Natural killer cell treated with Interleukin-12 subunit alpha and Interleukin-12 subunit beta and Interleukin-15 and Interleukin-18, amount 100 ng/mL, for 72 hours (primary cell): ENCODE data around the gene SOCS1. TPM values are rescaled to one million over a fixed set of nuclear protein-coding genes. Genes with fewer than 3 reads are reported as not detected.

Source experiments
- ATAC-seq, 2 donors: fragments of 150-1000 bp; cut with Tn5 transposase in 1 of 2; sonication (Bioruptor Pico), chemical (Tn5 transposase) in 1 of 2; 2 replicates each; pipeline ENCODE4 v1.10.0; 2021
- DNase-seq: peaks from one replicate; pipeline ENCODE4 v3.0.0; 2022; ENCODE audit warnings: low spot score
- H3K27ac Mint-ChIP-seq, 2 donors: 1 replicate in 1 of 2; 2 replicates in 1 of 2; pipeline ENCODE4 v1.8.0; 2022; ENCODE audit warnings: mixed read lengths in 2 of 2, mild to moderate bottlenecking in 1 of 2, moderate library complexity in 1 of 2
- H3K27me3 Mint-ChIP-seq, 2 donors: 1 replicate in 1 of 2; 2 replicates in 1 of 2; pipeline ENCODE4 v1.8.0; 2022; ENCODE audit warnings: mixed read lengths in 2 of 2
- H3K36me3 Mint-ChIP-seq: one replicate; pipeline ENCODE4 v1.8.0; 2022; ENCODE audit warnings: mixed read lengths
- H3K4me1 Mint-ChIP-seq, 2 donors: 1 replicate in 1 of 2; 2 replicates in 1 of 2; pipeline ENCODE4 v1.8.0; 2022; ENCODE audit warnings: low read depth in 2 of 2, mixed read lengths in 2 of 2, mild to moderate bottlenecking in 1 of 2
- H3K4me3 Mint-ChIP-seq: one replicate; pipeline ENCODE4 v1.8.0; 2022; ENCODE audit warnings: mixed read lengths
- H3K9me3 Mint-ChIP-seq: 2 replicates; pipeline ENCODE4 v1.8.0; 2022; ENCODE audit warnings: mixed read lengths
- total RNA-seq, 2 donors: library from RNA; stranded (reverse); gene quantifications; one replicate each; pipeline ENCODE4 v1.2.3, GENCODE V29; 2022

SOCS1 gene
- total RNA-seq, 2 donors from 2014 or later, result 199 to 299 TPM

GRCh38 chr16:11238272-11239202 lies 17.5 kb downstream of the SOCS1 start:
- no peaks in the 10 kb centered on the region for H3K27me3 Mint-ChIP-seq
- H3K9me3 Mint-ChIP-seq, result no peaks in the 10 kb centered on the region
- no peak for ATAC-seq
- H3K27ac Mint-ChIP-seq, result peak overlapping the region; percentile 82 to 94
- H3K4me3 Mint-ChIP-seq, result peak overlapping the region; percentile 47
- no peaks in the 10 kb centered on the region for H3K36me3 Mint-ChIP-seq
- no peak for DNase-seq
- peaks cover 33 to 55% of the 10 kb centered on the region in 2 donors for H3K4me1 Mint-ChIP-seq

GRCh38 chr16:11236461-11237254 lies 19.3 kb downstream of the SOCS1 start:
- ATAC-seq (no peak), DNase-seq (peak; percentile 68)
- H3K9me3 Mint-ChIP-seq, result no peaks in the 10 kb centered on the region
- H3K36me3 Mint-ChIP-seq, result no peaks in the 10 kb centered on the region
- H3K4me3 Mint-ChIP-seq, result peak overlapping the region; percentile 77
- H3K27me3 Mint-ChIP-seq, result no peaks in the 10 kb centered on the region
- peaks cover 49 to 73% of the 10 kb centered on the region in 2 donors for H3K4me1 Mint-ChIP-seq
- H3K27ac Mint-ChIP-seq, result peak overlapping the region; percentile 82 to 94

- peak overlapping the region; percentile 91 for H3K4me3 Mint-ChIP-seq
Measured at GRCh38 chr16:11235703-11235991, 20.4 kb downstream of the SOCS1 start.

GRCh38 chr16:11234884-11235702 lies 20.9 kb downstream of the SOCS1 start:
- Mint-ChIP-seq H3K27ac (peak overlapping the region; percentile 91 to 94), H3K36me3 (no peaks in the 10 kb centered on the region), H3K9me3 (no peaks in the 10 kb centered on the region), H3K4me1 (peaks cover 57 to 75% of the 10 kb centered on the region in 2 donors), H3K27me3 (no peaks in the 10 kb centered on the region), H3K4me3 (peak overlapping the region; percentile 91)
- ATAC-seq, result peak; percentile 53 to 64
- DNase-seq, result peak; percentile 87

More at GRCh38 chr16:11235703-11235991, 20.4 kb downstream of the SOCS1 start:
- no peak for ATAC-seq
- H3K27me3 Mint-ChIP-seq, result no peaks in the 10 kb centered on the region
- no peak for DNase-seq
- peaks cover 56 to 80% of the 10 kb centered on the region in 2 donors for H3K4me1 Mint-ChIP-seq
- no peaks in the 10 kb centered on the region for H3K9me3 Mint-ChIP-seq
- H3K36me3 Mint-ChIP-seq, result no peaks in the 10 kb centered on the region
- peak overlapping the region; percentile 91 to 94 for H3K27ac Mint-ChIP-seq

GRCh38 chr16:11233727-11234376 lies 22.2 kb downstream of the SOCS1 start:
- H3K4me3 Mint-ChIP-seq, result peak overlapping the region; percentile 91
- H3K27ac Mint-ChIP-seq, result peak overlapping the region; percentile 91 to 94
- H3K27me3 Mint-ChIP-seq, result no peaks in the 10 kb centered on the region
- ATAC-seq (peak; percentile 53 to 68), DNase-seq (peak; percentile 88)
- peaks cover 67 to 81% of the 10 kb centered on the region in 2 donors for H3K4me1 Mint-ChIP-seq
- H3K36me3 Mint-ChIP-seq, result no peaks in the 10 kb centered on the region
- H3K9me3 Mint-ChIP-seq, result no peaks in the 10 kb centered on the region

GRCh38 chr16:11232852-11233726 lies 22.9 kb downstream of the SOCS1 start:
- peaks cover 68 to 81% of the 10 kb centered on the region in 2 donors for H3K4me1 Mint-ChIP-seq
- DNase-seq, result peak; percentile 98
- no peaks in the 10 kb centered on the region for H3K27me3 Mint-ChIP-seq
- peak overlapping the region; percentile 91 to 94 for H3K27ac Mint-ChIP-seq
- no peaks in the 10 kb centered on the region for H3K36me3 Mint-ChIP-seq
- peak overlapping the region; percentile 91 for H3K4me3 Mint-ChIP-seq
- peak; percentile 89 to 90 for ATAC-seq
- H3K9me3 Mint-ChIP-seq, result no peaks in the 10 kb centered on the region

GRCh38 chr16:11232302-11232851 lies 23.6 kb downstream of the SOCS1 start:
- no peaks in the 10 kb centered on the region for H3K36me3 Mint-ChIP-seq
- peaks cover 64 to 76% of the 10 kb centered on the region in 2 donors for H3K4me1 Mint-ChIP-seq
- no peaks in the 10 kb centered on the region for H3K9me3 Mint-ChIP-seq
- H3K4me3 Mint-ChIP-seq, result peak overlapping the region; percentile 91
- H3K27ac Mint-ChIP-seq, result peak overlapping the region; percentile 91 to 94
- H3K27me3 Mint-ChIP-seq, result no peaks in the 10 kb centered on the region
- ATAC-seq (no peak), DNase-seq (no peak)

- Mint-ChIP-seq H3K27ac (peak overlapping the region; percentile 91 to 94), H3K27me3 (no peaks in the 10 kb centered on the region), H3K4me1 (peaks cover 57 to 68% of the 10 kb centered on the region in 2 donors), H3K36me3 (no peaks in the 10 kb centered on the region), H3K4me3 (peak overlapping the region; percentile 91), H3K9me3 (no peaks in the 10 kb centered on the region)
- ATAC-seq (no peak), DNase-seq (no peak)
Measured at GRCh38 chr16:11231367-11231970, 24.5 kb downstream of the SOCS1 start.

- ATAC-seq, result no peak
- H3K36me3 Mint-ChIP-seq, result no peaks in the 10 kb centered on the region
- DNase-seq, result no peak
- H3K4me1 Mint-ChIP-seq, result peaks cover 60 to 75% of the 10 kb centered on the region in 2 donors
- H3K27me3 Mint-ChIP-seq, result no peaks in the 10 kb centered on the region
- peak overlapping the region; percentile 91 to 94 for H3K27ac Mint-ChIP-seq
- H3K4me3 Mint-ChIP-seq, result no peak overlapping the region
- H3K9me3 Mint-ChIP-seq, result no peaks in the 10 kb centered on the region
Measured at GRCh38 chr16:11229906-11230305, 26.1 kb downstream of the SOCS1 start.

GRCh38 chr16:11229432-11229831 lies 26.6 kb downstream of the SOCS1 start:
- Mint-ChIP-seq H3K4me1 (peaks cover 61 to 75% of the 10 kb centered on the region in 2 donors), H3K9me3 (no peaks in the 10 kb centered on the region), H3K27ac (peak overlapping the region; percentile 91 to 94), H3K36me3 (no peaks in the 10 kb centered on the region), H3K4me3 (no peak overlapping the region), H3K27me3 (no peaks in the 10 kb centered on the region)
- DNase-seq, result no peak
- no peak for ATAC-seq

GRCh38 chr16:11225677-11226549 lies 30.1 kb downstream of the SOCS1 start:
- Mint-ChIP-seq H3K27ac (peak overlapping the region; percentile 93 to 95), H3K4me3 (peak overlapping the region; percentile 82), H3K27me3 (no peaks in the 10 kb centered on the region), H3K9me3 (no peaks in the 10 kb centered on the region), H3K4me1 (peaks cover 44 to 57% of the 10 kb centered on the region in 2 donors), H3K36me3 (no peaks in the 10 kb centered on the region)
- ATAC-seq (no peak), DNase-seq (no peak)
